ENCODE data around the gene PEX5L.

DNA sequence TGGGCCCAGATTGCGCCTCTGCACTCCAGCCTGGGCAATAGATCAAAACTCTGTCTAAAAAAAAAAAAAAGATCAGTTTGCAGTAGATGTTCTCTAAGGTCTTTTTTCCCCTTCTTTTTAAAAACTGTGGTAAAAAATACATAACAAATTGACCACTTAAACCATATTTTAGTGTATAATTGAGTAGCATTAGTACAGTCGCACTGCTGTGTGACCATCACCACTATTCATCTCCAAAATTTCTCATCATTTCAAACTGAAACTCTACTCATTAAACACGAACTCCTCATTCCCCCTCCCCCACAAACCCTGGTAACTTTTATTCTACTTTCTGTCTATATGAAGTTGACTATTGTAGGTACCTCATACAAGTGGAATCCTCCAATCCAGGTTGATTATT is 160.3 kb downstream of the PEX5L start:
- TF ChIP-seq, protein P1, sequence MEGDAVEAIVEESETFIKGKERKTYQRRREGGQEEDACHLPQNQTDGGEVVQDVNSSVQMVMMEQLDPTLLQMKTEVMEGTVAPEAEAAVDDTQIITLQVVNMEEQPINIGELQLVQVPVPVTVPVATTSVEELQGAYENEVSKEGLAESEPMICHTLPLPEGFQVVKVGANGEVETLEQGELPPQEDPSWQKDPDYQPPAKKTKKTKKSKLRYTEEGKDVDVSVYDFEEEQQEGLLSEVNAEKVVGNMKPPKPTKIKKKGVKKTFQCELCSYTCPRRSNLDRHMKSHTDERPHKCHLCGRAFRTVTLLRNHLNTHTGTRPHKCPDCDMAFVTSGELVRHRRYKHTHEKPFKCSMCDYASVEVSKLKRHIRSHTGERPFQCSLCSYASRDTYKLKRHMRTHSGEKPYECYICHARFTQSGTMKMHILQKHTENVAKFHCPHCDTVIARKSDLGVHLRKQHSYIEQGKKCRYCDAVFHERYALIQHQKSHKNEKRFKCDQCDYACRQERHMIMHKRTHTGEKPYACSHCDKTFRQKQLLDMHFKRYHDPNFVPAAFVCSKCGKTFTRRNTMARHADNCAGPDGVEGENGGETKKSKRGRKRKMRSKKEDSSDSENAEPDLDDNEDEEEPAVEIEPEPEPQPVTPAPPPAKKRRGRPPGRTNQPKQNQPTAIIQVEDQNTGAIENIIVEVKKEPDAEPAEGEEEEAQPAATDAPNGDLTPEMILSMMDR (IDR thresholded peaks at IDR 0.05) = no peak
- no peak for TF ChIP-seq EP300 (IDR thresholded peaks at IDR 0.05; ENCODE audit: low read depth)
